ENCODE data around the gene GTF3C5. TPM values are rescaled to one million over a fixed set of nuclear protein-coding genes. Genes with fewer than 3 reads are reported as not detected.

GTF3C5 gene
- total RNA-seq, 3 donors from 2014 or later (not counting 1 experiment from before 2014, with no cell fraction given): 52.6 to 69.2 (median 60.4) TPM

DNA sequence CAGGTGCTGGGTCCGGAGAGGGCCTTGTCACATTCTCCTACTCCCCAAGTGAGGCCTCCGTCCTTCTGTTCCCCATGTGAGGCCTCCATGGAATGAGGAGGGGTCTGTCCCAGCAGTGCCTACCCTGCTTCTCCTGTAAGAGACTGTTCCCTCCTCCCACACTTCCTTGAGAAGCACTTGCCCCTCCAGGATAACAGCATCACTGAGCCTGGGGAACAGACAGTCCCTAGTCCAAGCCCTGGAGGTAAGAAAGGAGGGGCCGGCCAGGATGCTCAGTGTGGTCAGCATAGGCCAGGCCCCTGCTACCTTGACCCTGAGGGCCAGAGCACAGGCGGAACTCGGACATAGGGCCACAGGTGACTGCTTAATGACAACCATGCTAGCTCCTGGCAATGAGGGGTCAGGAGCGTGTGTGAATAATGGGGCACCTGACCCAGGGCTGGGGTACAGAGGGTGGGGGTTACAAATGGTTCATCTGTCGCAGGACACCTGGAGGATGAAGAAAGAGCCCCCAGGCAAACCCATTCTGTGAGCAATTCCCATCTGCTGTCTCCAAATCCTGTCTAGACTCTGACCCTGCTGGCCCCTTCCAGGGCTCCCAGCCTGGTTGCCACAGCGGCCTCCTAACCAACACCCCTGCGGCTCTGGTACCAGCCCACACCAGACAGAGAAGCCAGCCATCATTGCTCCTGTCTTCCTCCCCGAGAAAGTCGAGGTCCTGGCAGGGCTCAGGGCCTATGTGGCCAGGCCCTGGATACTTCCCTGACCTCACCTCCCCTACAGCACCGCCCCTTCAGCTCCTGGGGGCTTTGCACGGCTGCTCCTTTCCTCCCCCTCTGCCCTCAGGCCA is 69.9 kb downstream of the GTF3C5 start:
- Mint-ChIP-seq H3K9me3 (peaks cover 0 to 7% of the 10 kb centered on the region in 2 donors), H3K4me3 (no peak overlapping the region), H3K27me3 (ENCODE audit: low read depth in 2 of 2) (no peaks in the 10 kb centered on the region), H3K36me3 (peaks cover 11% of the 10 kb centered on the region), H3K27ac (peak overlapping the region; percentile 71 to 75), H3K4me1 (peaks cover 0 to 6% of the 10 kb centered on the region in 2 donors)
- ATAC-seq (no peak), DNase-seq (no peak)
- no peak overlapping the region for H3K4me3 ChIP-seq (ENCODE audit: low read length)
- H3K9me3 ChIP-seq (ENCODE audit: control insufficient read depth, insufficient read depth, low read length): no peaks in the 10 kb centered on the region
- 97% methylated on average over 13 of the region's 13 CpGs for WGBS (ENCODE audit: insufficient coverage)
- no peak overlapping the region for H3K27ac ChIP-seq (ENCODE audit: low read length)
- intact Hi-C loops (cut with micrococcal nuclease): no loop called here
- no peaks in the 10 kb centered on the region for H3K27me3 ChIP-seq (ENCODE audit: control insufficient read depth, insufficient read depth, low read length)
- H3K4me1 ChIP-seq (ENCODE audit: control insufficient read depth, insufficient read depth, low read length): peaks cover 5% of the 10 kb centered on the region
- peaks cover 82% of the 10 kb centered on the region for H3K36me3 ChIP-seq (ENCODE audit: control insufficient read depth, insufficient read depth, low read length)
- TF ChIP-seq, protein P1, sequence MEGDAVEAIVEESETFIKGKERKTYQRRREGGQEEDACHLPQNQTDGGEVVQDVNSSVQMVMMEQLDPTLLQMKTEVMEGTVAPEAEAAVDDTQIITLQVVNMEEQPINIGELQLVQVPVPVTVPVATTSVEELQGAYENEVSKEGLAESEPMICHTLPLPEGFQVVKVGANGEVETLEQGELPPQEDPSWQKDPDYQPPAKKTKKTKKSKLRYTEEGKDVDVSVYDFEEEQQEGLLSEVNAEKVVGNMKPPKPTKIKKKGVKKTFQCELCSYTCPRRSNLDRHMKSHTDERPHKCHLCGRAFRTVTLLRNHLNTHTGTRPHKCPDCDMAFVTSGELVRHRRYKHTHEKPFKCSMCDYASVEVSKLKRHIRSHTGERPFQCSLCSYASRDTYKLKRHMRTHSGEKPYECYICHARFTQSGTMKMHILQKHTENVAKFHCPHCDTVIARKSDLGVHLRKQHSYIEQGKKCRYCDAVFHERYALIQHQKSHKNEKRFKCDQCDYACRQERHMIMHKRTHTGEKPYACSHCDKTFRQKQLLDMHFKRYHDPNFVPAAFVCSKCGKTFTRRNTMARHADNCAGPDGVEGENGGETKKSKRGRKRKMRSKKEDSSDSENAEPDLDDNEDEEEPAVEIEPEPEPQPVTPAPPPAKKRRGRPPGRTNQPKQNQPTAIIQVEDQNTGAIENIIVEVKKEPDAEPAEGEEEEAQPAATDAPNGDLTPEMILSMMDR (IDR thresholded peaks at IDR 0.05): no peak

DNA sequence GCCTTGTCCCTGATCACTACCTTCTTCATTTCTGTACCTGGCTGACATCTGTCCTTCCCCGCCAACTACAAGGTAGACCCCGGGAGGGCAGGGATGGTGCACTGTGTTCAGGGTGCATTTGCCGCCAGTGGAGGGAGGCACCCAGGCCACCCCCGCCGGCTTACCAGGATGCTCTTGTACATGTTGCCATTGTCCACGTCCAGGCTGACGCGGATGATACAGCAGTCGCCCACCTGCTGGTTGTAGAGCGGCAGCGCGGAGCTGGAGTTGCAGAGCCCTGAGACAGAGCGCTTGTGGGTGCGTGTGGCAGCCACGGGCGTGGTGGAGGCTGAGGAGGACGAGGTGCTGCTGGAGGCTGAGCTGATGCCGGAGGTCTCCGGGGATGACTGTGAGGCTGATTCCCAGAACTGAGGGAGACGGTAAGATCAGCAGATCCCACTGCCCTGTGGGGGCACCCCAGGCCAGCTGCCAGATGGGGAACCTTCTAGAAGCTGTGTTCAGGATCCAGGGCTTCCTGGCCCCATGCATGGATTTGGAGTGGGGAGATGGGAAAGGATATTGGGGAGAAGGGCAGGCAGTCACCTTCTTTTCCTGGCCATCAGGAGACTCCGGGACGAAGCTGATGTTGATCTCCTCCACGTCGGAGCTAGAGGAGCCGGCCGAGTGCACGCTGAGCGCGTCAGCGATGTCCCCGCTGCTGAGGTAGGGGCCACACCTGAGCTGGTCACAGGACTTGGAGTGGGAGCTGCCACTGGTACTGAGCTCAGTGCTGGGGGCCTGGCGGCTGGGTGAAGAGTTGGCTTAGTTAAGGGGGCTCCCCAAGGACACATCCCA is 70.8 kb downstream of the GTF3C5 start:
- peaks cover 5% of the 10 kb centered on the region for H3K4me1 ChIP-seq (ENCODE audit: control insufficient read depth, insufficient read depth, low read length)
- H3K27ac Mint-ChIP-seq: peak overlapping the region; percentile 71 to 75
- TF ChIP-seq, protein P1 (IDR thresholded peaks at IDR 0.05): no peak
- H3K27ac ChIP-seq (ENCODE audit: low read length): no peak overlapping the region
- no peaks in the 10 kb centered on the region for H3K9me3 Mint-ChIP-seq
- peaks cover 0 to 6% of the 10 kb centered on the region in 2 donors for H3K4me1 Mint-ChIP-seq
- ATAC-seq: no peak
- no peak overlapping the region for H3K4me3 Mint-ChIP-seq
- H3K9me3 ChIP-seq (ENCODE audit: control insufficient read depth, insufficient read depth, low read length): no peaks in the 10 kb centered on the region
- H3K4me3 ChIP-seq (ENCODE audit: low read length): no peak overlapping the region
- no peaks in the 10 kb centered on the region for H3K27me3 ChIP-seq (ENCODE audit: control insufficient read depth, insufficient read depth, low read length)
- intact Hi-C loops (cut with micrococcal nuclease): no loop called here
- H3K36me3 Mint-ChIP-seq: peaks cover 3% of the 10 kb centered on the region
- no peak for DNase-seq
- no peaks in the 10 kb centered on the region for H3K27me3 Mint-ChIP-seq (ENCODE audit: low read depth in 2 of 2)
- peaks cover 87% of the 10 kb centered on the region for H3K36me3 ChIP-seq (ENCODE audit: control insufficient read depth, insufficient read depth, low read length)
- WGBS (ENCODE audit: insufficient coverage): 97% methylated on average over 32 of the region's 32 CpGs

DNA sequence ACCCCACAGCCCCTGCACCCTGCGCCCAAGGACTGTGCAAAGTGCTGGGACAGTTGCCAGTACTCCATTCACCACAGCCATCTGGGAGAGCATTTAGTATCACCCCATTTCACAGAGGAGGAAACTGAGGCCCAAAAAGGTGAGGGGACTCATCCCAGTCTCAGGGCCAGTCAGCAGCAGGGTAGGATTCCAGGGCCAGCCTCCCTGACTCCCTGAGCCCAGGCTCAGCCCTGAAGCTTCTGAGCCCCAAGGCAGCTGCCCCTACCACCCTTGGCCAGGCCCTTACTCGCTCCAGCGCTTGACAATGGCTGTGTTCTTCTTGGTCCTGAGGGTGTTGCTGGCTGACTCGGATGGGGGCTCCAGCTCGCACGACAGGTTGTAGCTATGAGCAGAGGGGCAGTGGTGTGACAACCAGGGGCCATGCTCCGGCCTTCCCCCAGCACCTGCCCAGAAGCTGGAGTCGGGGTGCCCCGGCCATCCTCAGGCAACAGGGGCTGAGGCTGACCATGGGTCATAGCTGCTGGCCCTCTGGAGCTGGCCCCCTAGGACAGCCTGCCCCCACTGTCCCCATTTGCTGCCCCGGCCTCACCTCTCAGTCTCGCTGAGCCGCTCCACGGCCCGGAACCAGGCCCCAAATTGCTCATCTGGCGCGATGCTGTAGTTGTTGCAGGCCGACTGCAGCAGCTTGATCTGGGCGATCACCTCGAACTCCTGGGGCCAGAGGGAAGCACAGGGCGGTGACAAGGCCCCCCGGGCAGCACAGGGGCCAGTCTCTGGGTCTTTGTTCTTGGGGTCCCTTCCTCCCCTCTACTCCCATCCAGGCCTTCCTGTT is 71.6 kb downstream of the GTF3C5 start:
- Histone ChIP-seq H3K9me3 (ENCODE audit: control insufficient read depth, insufficient read depth, low read length) (no peaks in the 10 kb centered on the region), H3K4me3 (ENCODE audit: low read length) (no peak overlapping the region), H3K36me3 (ENCODE audit: control insufficient read depth, insufficient read depth, low read length) (peaks cover 91% of the 10 kb centered on the region), H3K27me3 (ENCODE audit: control insufficient read depth, insufficient read depth, low read length) (no peaks in the 10 kb centered on the region), H3K4me1 (ENCODE audit: control insufficient read depth, insufficient read depth, low read length) (peaks cover 5% of the 10 kb centered on the region), H3K27ac (ENCODE audit: low read length) (no peak overlapping the region)
- intact Hi-C loops (cut with micrococcal nuclease): loop anchor here (1.0 kb wide), 2 partner anchors 46 to 78 kb away; no protein-coding TSS in a partner anchor
- H3K36me3 Mint-ChIP-seq: no peaks in the 10 kb centered on the region
- peaks cover 0 to 6% of the 10 kb centered on the region in 2 donors for H3K4me1 Mint-ChIP-seq
- DNase-seq (no peak), ATAC-seq (no peak)
- whole genome bisulfite sequencing (ENCODE audit: insufficient coverage): 98% methylated on average over 21 of the region's 21 CpGs
- H3K9me3 Mint-ChIP-seq: no peaks in the 10 kb centered on the region
- no peak overlapping the region for H3K4me3 Mint-ChIP-seq
- TF ChIP-seq, protein P1 (IDR thresholded peaks at IDR 0.05): no peak
- peak overlapping the region; percentile 85 to 87 for H3K27ac Mint-ChIP-seq
- H3K27me3 Mint-ChIP-seq (ENCODE audit: low read depth in 2 of 2): no peaks in the 10 kb centered on the region
